T1000 (cell line): ENCODE results near the gene CD48.

Source experiments
- DNase-seq: peaks from one replicate; lab custom pipeline; 2025; ENCODE audit warnings: mixed read lengths; lab: John Stamatoyannopoulos, UW

CD48 gene

DNA sequence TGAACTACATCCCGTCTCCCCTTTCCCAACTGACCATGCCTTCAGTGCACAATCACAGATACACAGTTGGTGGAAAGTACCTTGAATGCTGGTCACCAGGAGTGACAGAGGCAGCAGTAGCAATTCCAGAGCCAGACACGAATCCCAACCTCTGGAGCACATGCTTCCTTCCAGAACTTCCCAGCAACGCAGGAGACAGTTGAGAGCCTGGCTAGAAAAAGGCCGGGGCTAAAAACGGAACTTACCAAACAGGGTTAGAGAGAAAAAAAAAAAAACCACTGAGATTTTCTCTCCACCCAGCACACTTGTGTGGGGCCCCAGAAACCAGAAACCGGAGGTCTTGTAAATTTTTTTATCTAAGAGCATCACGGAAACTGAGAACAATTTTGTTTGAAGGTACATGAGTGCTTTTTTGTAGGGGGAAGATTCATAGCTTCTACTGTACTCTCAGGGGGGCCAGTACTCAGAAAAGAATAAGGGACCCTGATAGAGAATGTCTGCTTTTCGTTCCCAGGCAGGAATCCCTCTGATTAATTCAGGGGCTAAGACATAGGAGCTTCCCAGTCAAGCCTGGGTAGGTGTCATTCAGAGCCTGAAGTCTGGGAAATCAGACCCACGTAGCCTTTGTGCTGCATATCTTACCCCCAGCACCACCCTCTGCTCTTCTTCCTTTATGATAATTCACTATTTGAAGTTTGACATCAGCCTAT lies at the start of gene CD48:
Gene CD48, minus strand, starts transcription at position 221 of the 710 bp plus-strand sequence. Its CDS starts 59 bp downstream, at position 162.
- no peak for DNase-seq

- no peak for DNase-seq
These were observed 49.4 kb upstream of the CD48 start for GRCh38 chr1:160761046-160761445.

DNA sequence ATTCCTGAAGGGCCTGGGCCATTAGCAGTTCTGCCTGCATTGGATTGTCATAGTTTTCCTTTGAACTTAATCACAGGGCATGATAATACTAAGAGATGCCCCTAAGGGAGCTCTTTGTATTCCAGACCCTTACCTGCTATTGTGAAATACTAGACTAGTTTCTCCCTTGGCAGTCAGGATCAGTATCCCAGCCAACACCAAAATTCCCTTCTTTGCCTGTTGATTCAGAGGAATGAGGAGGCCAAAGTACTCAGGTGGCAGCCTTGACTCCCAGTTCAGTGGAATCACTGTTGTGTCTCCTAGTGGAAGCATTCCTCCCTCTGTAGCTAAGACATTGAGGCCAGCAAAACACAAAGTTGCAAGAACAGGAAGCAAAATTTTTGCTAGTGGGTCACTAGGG lies 48.1 kb upstream of the CD48 start:
- DNase-seq: no peak

DNA sequence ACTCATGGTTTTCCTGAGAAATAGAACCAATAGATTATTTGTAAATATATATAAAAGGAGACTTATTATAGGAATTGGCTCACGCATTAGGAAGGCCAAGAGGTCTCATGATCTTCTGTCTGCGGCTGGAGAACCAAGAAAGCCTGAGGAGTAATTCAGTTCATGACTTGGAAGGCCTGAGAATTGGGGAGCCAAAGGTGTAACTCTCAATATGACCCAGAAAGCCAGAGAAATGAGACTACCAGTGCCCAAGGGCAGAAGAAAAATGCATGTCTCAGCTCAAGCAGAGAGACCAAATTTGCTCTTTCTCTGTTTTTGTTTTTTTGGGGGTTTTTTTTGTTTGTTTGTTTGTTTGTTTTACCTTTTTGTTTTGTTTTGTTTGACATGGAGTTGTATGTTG lies 46.9 kb upstream of the CD48 start:
- DNase-seq: no peak

DNA sequence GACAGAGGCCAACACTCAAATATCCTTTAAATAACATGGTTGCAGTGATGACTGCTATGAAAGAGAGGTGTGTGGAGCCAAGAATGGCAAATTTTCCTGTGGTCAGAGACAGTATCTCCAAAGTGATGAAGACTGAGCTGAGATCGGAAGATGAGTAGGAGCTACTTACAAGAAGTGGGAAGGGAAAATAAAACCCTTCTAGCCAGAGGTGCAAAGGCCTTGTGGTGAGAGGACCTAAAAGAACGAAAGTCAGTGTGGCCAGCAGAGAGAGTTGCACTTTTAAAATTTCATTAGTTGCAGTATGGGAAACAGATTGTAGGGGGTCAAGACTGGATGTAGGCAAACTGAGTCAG lies 45.2 kb upstream of the CD48 start:
- DNase-seq: no peak

DNA sequence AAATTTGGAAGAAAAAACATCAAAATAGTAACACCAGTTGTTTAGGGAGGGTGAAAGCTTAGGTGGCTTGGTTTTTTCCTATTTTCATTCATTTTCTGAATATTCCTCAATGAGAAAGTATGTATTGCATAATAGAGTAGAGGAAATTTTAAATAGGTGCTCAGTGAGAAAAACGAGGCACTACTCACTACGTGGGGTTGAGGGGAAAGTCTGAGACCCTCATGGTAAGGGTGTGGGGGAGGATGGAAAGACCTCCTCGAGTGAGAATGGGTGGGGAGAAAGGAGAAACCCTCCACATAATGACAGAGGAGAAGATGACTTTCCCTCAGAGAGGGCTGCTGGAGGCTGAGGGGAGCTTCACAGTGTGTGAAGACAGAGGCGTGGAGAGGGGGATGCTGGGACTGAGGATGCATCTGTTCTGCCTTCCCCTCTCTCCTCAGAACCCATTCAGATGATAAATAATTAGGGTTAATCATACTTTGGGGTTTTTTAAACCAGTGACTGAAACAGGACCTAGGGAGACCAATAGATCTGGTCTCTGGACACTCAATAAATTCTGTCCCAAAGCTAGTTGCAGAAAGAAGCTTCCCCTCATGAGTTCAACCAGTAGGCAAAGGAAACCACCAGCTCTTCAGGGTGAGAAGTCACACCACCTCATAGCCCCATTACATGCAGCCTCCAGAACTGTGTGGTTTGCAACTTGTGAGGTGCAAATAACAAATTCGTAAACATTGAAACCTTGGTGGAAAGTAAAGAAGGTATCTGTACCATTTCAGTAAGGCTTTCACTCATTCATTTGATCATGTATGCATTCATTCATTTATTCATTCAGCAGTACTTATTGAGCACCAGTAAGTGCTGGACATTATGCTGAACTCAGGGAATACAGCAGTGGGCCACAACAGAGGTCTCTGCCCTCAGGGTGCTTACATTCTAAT lies 44.6 kb upstream of the CD48 start:
- no peak for DNase-seq

DNA sequence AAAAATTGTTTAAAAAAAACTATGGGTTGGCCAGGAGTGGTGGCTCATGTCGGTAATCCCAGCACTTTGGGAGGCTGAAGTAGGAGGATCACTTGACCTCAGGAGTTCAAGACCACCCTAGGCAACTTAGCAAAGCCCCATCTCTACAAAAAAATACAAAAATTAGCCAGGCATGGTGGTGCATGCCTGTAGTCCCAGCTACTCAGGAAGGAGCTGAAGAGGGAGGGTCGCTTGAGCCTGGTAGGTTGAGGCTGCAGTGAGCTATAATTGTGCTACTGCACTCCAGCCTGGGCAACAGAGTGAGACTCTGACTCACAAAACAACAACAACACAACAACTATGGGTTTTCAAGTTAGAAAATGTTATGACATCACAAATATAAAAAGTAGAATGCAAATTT lies 43.8 kb upstream of the CD48 start:
- DNase-seq: no peak

GRCh38 chr1:160753594-160753993 lies 42.0 kb upstream of the CD48 start:
- no peak for DNase-seq

GRCh38 chr1:160752924-160753323 lies 41.3 kb upstream of the CD48 start:
- DNase-seq: no peak

DNA sequence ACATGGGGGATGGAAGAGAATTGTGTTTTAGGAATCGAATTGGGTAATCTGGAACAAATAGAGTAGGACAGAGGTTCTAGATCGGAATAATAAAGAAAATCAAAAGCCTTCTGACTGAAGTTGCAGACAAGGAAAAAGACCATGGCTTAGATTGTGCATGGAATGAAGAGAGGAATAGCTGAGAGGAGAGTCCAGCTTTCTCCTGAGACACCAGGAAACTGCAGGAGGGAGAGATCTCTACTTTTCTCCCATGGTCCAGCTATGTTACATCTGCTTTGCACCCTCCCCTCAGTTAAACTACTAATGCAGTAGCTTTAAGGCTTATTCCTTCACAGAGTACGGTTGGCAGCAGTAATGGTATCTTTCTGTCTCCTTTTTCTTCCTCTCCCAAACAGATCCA lies 40.8 kb upstream of the CD48 start:
- DNase-seq: no peak

- no peak for DNase-seq
These were observed 39.0 kb upstream of the CD48 start for GRCh38 chr1:160750608-160751007.

GRCh38 chr1:160748878-160749269 lies 37.3 kb upstream of the CD48 start:
- DNase-seq: no peak

DNA sequence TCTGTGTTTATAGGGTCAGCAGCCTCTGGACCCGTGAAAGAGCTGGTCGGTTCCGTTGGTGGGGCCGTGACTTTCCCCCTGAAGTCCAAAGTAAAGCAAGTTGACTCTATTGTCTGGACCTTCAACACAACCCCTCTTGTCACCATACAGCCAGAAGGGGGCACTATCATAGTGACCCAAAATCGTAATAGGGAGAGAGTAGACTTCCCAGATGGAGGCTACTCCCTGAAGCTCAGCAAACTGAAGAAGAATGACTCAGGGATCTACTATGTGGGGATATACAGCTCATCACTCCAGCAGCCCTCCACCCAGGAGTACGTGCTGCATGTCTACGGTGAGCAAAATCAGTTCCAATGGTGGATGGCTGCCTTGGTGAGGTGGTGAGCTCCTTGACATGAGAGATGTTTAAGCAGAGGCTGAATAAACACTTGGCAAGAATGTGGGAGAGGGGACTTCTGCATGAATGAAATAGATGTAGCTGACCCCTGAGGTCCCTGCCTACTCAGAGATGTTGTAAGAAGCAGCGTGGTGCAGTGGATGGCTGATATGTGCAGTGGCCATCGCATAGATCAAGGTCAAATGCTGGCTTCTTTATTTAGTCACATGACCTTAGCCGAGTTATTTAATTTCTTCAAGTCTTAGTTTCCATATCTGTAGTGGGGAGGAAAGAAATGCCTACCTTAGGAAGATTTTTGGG lies 36.7 kb upstream of the CD48 start:
- no peak for DNase-seq

DNA sequence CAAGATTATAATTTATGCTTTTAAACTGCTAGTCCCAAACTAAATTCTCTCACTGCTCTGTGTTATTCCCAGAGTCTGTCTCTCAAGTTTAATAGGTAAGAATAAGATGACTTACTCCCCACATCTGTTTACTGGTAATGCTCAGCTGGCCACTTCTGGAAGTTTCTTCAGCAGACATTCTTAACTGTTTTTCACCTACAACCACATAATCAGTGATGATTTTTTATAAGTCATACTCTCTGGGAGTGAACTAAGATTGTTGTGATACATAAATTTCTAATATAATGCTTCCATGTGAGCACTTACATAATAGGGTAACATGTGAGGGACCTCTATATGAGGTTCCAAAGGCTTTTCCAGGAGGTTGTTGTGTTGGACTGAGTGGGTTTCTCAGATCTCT lies 36.1 kb upstream of the CD48 start:
- no peak for DNase-seq

GRCh38 chr1:160746836-160747500 lies 35.3 kb upstream of the CD48 start:
- no peak for DNase-seq

DNA sequence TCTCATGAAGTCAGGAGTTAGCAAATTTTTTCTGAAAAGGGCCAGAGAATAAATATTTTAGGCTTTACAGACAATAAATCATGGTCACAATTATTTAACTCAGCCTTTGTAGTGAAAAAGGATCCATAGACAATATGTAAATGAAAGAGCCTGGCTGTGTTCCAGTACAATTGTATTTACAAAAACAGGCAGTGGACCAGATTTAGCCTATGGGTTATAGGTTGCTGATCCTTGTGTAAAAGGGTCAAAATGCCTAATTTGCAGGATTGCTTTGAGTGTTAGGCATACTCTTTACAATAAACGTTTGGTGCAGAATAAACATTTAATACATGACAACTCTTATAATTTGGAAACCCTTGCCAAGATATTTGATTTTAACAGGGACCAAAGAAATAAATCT lies 33.9 kb upstream of the CD48 start:
- DNase-seq: no peak

GRCh38 chr1:160744852-160745520 lies 33.4 kb upstream of the CD48 start:
- DNase-seq: no peak

DNA sequence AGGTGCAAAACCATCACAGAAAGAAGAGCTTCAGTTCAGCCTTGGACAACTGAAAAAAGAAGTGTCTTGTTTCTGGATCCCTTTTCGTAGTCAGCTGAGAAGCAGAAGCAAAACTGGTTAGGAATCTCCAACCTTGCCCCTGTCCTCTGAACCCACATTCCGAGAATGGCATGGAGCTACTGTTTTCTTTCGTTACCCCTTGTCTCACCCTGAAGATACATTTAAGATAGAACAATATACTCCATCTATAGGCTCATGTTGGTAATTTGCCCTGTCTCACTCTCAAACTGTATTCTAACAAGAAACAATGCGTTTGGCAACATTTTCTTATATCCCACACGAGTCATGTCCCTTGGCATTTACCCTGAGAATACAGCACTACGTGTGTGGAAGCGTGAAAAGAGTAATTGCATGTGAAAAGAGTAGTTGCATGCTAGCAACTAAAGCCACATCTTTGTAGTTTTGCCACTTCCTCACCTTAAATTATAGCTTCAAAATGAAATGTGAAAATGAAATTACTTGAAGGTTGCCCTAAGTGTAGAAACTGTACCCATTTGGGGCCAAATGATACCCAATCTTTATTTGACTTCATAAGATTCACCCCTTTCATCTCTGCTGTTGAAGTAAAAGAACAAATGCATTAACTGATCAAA lies 32.7 kb upstream of the CD48 start:
- DNase-seq: no peak

GRCh38 chr1:160743266-160743665 lies 31.6 kb upstream of the CD48 start:
- no peak for DNase-seq

DNA sequence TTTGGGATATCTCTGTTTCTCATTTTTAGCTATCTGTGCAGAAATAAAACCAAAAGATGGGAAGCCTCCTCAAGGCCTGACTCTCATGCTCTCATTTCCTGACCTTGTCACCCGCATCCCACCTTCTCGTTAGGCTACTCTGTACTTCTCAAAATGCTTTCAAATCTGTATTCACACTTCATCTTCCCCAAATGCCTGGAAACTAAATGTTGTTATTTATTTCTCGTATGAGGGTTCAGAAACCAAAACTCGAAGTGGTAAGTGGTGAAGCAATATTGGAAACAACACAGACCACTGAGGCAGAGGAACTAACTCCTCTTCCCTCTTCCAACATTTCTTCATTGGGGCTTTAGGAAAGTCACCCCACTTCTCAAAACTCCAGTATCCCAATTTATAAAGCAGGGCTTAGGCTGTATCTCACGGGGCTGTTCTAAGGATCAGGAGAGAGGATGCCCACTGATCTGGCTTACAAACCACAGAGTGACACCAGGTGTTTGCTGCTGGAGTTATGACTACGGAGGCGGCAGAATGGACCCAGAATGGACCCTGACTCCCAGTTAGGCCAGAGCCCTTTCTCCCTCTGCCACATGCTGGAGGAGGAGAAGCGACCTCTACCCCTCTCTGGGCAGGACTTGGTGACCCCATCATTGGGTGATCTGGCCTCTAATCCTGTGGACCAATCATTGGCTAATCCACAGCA lies 31.0 kb upstream of the CD48 start:
- no peak for DNase-seq
